GM23338 (cell line): ENCODE data around the gene SLC2A14.
"Not testable (repeated sequence)": the region's sequence is repeated elsewhere in the genome, so short reads cannot be mapped to it uniquely, and the experiment has no call there.

Source experiments
- EZH2 ChIP-seq: fragments of 200-600 bp; sonication (generic); IDR thresholded peaks from one replicate; pipeline ENCODE4 v1.8.0; 2017; ENCODE audit warnings: antibody characterized with exemption, mild to moderate bottlenecking, low read depth; ENCODE audit not compliant: unreplicated experiment
- EZH2phosphoT487 ChIP-seq: fragments of 200-600 bp; sonication (generic); IDR thresholded peaks from one replicate; pipeline ENCODE4 v1.8.1; 2018; ENCODE audit warnings: antibody characterized with exemption; ENCODE audit not compliant: unreplicated experiment
- NANOG ChIP-seq: IDR thresholded peaks from 2 replicates; pipeline ENCODE4 v1.6.1; 2016; ENCODE audit warnings: antibody characterized with exemption, borderline replicate concordance
- POLR2AphosphoS5 ChIP-seq: IDR thresholded peaks from 2 replicates; pipeline ENCODE4 v1.6.1; 2016; ENCODE audit warnings: antibody characterized with exemption, low read depth
- STAT1 ChIP-seq: IDR thresholded peaks from one replicate; pipeline ENCODE4 v1.6.1; 2016; ENCODE audit warnings: antibody characterized with exemption; ENCODE audit not compliant: unreplicated experiment
- ZNF114 ChIP-seq: fragments of 250-450 bp; sonication (Bioruptor Pico); IDR thresholded peaks from 2 replicates; pipeline ENCODE4 v1.5.0; 2020; ENCODE audit warnings: mild to moderate bottlenecking, moderate library complexity
- TF ChIP-seq, protein P1 (sequence below), 2 experiments: fragments of 200-600 bp in 1 of 2; sonication (generic) in 1 of 2; conservative IDR thresholded peaks; 2 replicates each; pipeline versions ENCODE4 v1.5.1 to v1.6.1; 2016 to 2017; ENCODE audit warnings: antibody characterized with exemption in 2 of 2, low read depth in 2 of 2, mild to moderate bottlenecking in 2 of 2, moderate library complexity in 1 of 2
- TF ChIP-seq, protein P2 (sequence below): IDR thresholded peaks from one replicate; pipeline ENCODE4 v1.6.1; 2018; ENCODE audit warnings: antibody characterized with exemption; ENCODE audit not compliant: unreplicated experiment
- TF ChIP-seq, protein P3 (sequence below): IDR thresholded peaks from 2 replicates; pipeline ENCODE4 v1.6.1; 2016; ENCODE audit warnings: antibody characterized with exemption

DNA sequence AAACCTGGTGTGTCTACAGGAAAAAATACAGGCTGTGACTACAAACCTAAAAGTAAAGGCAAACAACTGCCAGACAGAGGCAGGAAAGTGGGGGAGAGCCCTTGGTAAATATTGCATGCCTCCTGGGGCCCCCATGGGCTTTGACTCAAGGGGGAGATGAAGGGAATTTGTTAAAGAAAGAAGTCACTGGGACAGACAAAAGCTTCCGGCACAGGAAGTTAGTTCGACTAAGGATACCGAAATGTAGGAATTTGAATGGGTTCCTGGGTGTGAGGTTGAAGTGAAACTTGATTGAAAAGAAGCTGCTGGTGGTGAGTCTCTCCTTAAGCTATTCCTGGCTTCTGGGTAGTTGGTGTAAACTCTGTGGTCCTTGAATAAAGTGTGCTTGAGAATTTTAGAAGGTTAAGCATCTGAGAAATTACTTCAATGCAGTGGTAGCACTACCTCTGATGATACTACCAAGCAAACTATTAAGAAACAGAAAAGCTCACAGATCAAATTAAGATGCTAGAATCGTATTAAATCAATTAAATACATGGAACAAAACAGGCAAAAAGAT lies 73.9 kb downstream of the SLC2A14 start:
- TF ChIP-seq, protein P1, sequence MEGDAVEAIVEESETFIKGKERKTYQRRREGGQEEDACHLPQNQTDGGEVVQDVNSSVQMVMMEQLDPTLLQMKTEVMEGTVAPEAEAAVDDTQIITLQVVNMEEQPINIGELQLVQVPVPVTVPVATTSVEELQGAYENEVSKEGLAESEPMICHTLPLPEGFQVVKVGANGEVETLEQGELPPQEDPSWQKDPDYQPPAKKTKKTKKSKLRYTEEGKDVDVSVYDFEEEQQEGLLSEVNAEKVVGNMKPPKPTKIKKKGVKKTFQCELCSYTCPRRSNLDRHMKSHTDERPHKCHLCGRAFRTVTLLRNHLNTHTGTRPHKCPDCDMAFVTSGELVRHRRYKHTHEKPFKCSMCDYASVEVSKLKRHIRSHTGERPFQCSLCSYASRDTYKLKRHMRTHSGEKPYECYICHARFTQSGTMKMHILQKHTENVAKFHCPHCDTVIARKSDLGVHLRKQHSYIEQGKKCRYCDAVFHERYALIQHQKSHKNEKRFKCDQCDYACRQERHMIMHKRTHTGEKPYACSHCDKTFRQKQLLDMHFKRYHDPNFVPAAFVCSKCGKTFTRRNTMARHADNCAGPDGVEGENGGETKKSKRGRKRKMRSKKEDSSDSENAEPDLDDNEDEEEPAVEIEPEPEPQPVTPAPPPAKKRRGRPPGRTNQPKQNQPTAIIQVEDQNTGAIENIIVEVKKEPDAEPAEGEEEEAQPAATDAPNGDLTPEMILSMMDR (conservative IDR thresholded peaks at IDR 0.05; ENCODE audit: low read depth in 2 of 2) = not testable (repeated sequence)
- not testable (repeated sequence) for TF ChIP-seq STAT1; EZH2; EZH2phosphoT487; POLR2AphosphoS5; ZNF114 (CRISPR knock-in tag); NANOG
- TF ChIP-seq, protein P2, sequence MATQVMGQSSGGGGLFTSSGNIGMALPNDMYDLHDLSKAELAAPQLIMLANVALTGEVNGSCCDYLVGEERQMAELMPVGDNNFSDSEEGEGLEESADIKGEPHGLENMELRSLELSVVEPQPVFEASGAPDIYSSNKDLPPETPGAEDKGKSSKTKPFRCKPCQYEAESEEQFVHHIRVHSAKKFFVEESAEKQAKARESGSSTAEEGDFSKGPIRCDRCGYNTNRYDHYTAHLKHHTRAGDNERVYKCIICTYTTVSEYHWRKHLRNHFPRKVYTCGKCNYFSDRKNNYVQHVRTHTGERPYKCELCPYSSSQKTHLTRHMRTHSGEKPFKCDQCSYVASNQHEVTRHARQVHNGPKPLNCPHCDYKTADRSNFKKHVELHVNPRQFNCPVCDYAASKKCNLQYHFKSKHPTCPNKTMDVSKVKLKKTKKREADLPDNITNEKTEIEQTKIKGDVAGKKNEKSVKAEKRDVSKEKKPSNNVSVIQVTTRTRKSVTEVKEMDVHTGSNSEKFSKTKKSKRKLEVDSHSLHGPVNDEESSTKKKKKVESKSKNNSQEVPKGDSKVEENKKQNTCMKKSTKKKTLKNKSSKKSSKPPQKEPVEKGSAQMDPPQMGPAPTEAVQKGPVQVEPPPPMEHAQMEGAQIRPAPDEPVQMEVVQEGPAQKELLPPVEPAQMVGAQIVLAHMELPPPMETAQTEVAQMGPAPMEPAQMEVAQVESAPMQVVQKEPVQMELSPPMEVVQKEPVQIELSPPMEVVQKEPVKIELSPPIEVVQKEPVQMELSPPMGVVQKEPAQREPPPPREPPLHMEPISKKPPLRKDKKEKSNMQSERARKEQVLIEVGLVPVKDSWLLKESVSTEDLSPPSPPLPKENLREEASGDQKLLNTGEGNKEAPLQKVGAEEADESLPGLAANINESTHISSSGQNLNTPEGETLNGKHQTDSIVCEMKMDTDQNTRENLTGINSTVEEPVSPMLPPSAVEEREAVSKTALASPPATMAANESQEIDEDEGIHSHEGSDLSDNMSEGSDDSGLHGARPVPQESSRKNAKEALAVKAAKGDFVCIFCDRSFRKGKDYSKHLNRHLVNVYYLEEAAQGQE = not testable (repeated sequence)
- TF ChIP-seq, protein P3, sequence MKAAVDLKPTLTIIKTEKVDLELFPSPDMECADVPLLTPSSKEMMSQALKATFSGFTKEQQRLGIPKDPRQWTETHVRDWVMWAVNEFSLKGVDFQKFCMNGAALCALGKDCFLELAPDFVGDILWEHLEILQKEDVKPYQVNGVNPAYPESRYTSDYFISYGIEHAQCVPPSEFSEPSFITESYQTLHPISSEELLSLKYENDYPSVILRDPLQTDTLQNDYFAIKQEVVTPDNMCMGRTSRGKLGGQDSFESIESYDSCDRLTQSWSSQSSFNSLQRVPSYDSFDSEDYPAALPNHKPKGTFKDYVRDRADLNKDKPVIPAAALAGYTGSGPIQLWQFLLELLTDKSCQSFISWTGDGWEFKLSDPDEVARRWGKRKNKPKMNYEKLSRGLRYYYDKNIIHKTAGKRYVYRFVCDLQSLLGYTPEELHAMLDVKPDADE = not testable (repeated sequence)
